Vagina (tissue), 2 donors: ENCODE results near the gene SRCIN1.

Experiments used
- CTCF ChIP-seq, 3 experiments: fragments of 450-650 bp in 2 of 3; fragments of 200-600 bp in 1 of 3; sonication (generic) in 1 of 3; IDR thresholded peaks; one replicate each; pipeline ENCODE4 v1.5.1; 2017 to 2019; ENCODE audit warnings: antibody characterized with exemption in 3 of 3, mild to moderate bottlenecking in 2 of 3, moderate library complexity in 2 of 3
- POLR2A ChIP-seq, 2 donors: fragments of 450-650 bp; IDR thresholded peaks; one replicate each; pipeline ENCODE4 v1.6.1; 2017; ENCODE audit warnings: antibody characterized with exemption in 2 of 2, mild to moderate bottlenecking in 2 of 2, moderate library complexity in 2 of 2
- POLR2AphosphoS5 ChIP-seq, 2 donors: sonication (generic); formaldehyde crosslinking; IDR thresholded peaks; one replicate each; pipeline ENCODE4 v1.9.0; 2017; ENCODE audit warnings: antibody characterized with exemption in 2 of 2, mild to moderate bottlenecking in 2 of 2, low read depth in 1 of 2; ENCODE audit not compliant: insufficient read depth in 1 of 2

GRCh38 chr17:38504216-38504615, 101.5 kb downstream of the SRCIN1 start:
- TF ChIP-seq CTCF (IDR thresholded peaks at IDR 0.05) (no peak), POLR2AphosphoS5 (IDR thresholded peaks at IDR 0.05; ENCODE audit: insufficient read depth in 1 of 2, low read depth in 1 of 2) (no peak), POLR2A (IDR thresholded peaks at IDR 0.05) (no peak)
